Muscle layer of duodenum (tissue), 2 donors: ENCODE measurements around the gene CYP2A13.
"Not testable (repeated sequence)": the region's sequence is repeated elsewhere in the genome, so short reads cannot be mapped to it uniquely, and the experiment has no call there.

Experiments
- H3K27ac ChIP-seq: one replicate; pipeline ENCODE4 v1.7.0; 2013; ENCODE audit warnings: mild to moderate bottlenecking, low read length
- H3K27me3 ChIP-seq: one replicate; pipeline ENCODE4 v1.7.0; 2013; ENCODE audit warnings: low read depth, mild to moderate bottlenecking, control low read depth, low read length
- H3K36me3 ChIP-seq, 2 donors: one replicate each; pipeline ENCODE4 v1.7.0; 2013; ENCODE audit warnings: low read length in 2 of 2, control low read depth in 1 of 2, mild to moderate bottlenecking in 1 of 2; ENCODE audit not compliant: insufficient read depth in 2 of 2, control insufficient read depth in 1 of 2
- H3K4me1 ChIP-seq, 2 donors: one replicate each; pipeline ENCODE4 v1.7.0; 2013; ENCODE audit warnings: low read length in 2 of 2, mild to moderate bottlenecking in 2 of 2, control low read depth in 1 of 2, moderate library complexity in 1 of 2; ENCODE audit not compliant: insufficient read depth in 2 of 2, control insufficient read depth in 1 of 2
- H3K4me3 ChIP-seq, 2 donors: one replicate each; pipeline ENCODE4 v1.7.0; 2013; ENCODE audit warnings: low read length in 2 of 2, low read depth in 1 of 2, mild to moderate bottlenecking in 1 of 2
- H3K9me3 ChIP-seq, 2 donors: one replicate each; pipeline ENCODE4 v1.7.0; 2013; ENCODE audit warnings: low read length in 2 of 2, control low read depth in 1 of 2, mild to moderate bottlenecking in 1 of 2; ENCODE audit not compliant: control insufficient read depth in 1 of 2
- donor health status: healthy.

Gene CYP2A13

GRCh38 chr19:41096353-41096752 lies 8.1 kb downstream of the CYP2A13 start:
- H3K27ac ChIP-seq, result no peak overlapping the region
- H3K4me3 ChIP-seq, result no peak overlapping the region
- H3K9me3 ChIP-seq, result no peaks in the 10 kb centered on the region
- H3K36me3 ChIP-seq, result no peaks in the 10 kb centered on the region
- no peaks in the 10 kb centered on the region for H3K4me1 ChIP-seq
- no peaks in the 10 kb centered on the region for H3K27me3 ChIP-seq

DNA sequence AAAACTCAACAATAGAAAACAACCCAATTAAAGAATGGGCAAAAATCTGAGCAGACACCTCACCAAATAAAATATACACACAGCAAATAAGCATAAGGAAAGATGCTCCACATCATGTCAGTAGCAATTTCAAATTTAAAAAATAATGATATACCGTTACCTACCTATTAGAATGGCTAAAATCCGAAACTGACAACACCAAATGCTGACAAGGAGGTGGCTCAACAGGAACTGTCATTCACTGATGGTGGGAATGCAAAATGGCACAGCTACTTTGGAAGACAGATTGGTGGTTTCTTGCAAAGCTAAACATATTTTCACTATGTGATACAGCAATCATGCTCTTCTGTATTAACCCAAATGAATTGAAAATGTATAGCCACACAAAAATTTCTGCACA lies 9.1 kb downstream of the CYP2A13 start:
- Histone ChIP-seq H3K9me3 (no peaks in the 10 kb centered on the region), H3K4me3 (no peak overlapping the region), H3K27me3 (no peaks in the 10 kb centered on the region), H3K27ac (no peak overlapping the region), H3K36me3 (no peaks in the 10 kb centered on the region), H3K4me1 (no peaks in the 10 kb centered on the region)

GRCh38 chr19:41098762-41099161 lies 10.5 kb downstream of the CYP2A13 start:
- no peaks in the 10 kb centered on the region for H3K36me3 ChIP-seq
- H3K27ac ChIP-seq, result no peak overlapping the region
- no peaks in the 10 kb centered on the region for H3K4me1 ChIP-seq
- no peaks in the 10 kb centered on the region for H3K9me3 ChIP-seq
- no peaks in the 10 kb centered on the region for H3K27me3 ChIP-seq
- H3K4me3 ChIP-seq, result no peak overlapping the region

DNA sequence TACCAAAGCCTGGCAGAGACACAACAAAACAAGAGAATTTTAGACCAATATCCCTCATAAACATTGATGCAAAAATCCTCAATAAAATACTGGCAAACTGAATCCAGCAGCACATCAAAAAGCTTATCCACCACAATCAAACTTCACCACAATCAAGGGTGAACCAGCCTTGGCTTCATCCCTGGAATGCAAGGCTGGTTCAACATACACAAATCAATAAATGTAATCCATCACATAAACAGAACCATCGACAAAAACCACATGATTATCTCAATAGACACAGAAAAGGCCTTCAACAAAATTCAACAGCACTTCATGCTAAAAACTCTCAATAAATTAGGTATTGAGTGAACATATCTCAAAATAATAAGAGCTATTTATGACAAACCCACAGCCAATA lies 14.0 kb downstream of the CYP2A13 start:
- not testable (repeated sequence) for H3K4me3 ChIP-seq, H3K36me3 ChIP-seq, H3K4me1 ChIP-seq, H3K9me3 ChIP-seq, H3K27ac ChIP-seq, H3K27me3 ChIP-seq

DNA sequence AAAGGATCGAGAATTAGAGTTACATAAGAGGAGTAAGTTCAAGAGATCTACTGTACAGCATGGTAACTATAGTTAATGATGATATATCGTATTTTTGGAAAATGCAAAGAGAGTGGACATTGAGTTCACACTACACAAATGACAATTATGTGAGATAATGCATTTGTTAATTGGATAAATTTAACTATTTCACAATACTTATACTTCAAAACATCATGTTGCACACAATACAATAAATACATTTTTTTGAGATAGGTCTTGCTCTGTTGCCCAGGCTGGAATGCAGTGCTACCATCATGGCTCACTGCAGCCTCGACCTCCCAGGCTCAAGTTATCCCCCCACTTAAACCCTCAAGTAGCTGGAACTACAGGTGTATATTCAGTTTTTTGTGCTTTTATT lies 17.9 kb downstream of the CYP2A13 start:
- Histone ChIP-seq H3K27me3 (no peaks in the 10 kb centered on the region), H3K27ac (no peak overlapping the region), H3K4me1 (no peaks in the 10 kb centered on the region), H3K36me3 (no peaks in the 10 kb centered on the region), H3K4me3 (no peak overlapping the region), H3K9me3 (no peaks in the 10 kb centered on the region)

- Histone ChIP-seq H3K4me1 (no peaks in the 10 kb centered on the region), H3K27ac (no peak overlapping the region), H3K36me3 (no peaks in the 10 kb centered on the region), H3K4me3 (no peak overlapping the region), H3K9me3 (no peaks in the 10 kb centered on the region), H3K27me3 (no peaks in the 10 kb centered on the region)
Observed at GRCh38 chr19:41111296-41111695, 23.0 kb downstream of the CYP2A13 start.

DNA sequence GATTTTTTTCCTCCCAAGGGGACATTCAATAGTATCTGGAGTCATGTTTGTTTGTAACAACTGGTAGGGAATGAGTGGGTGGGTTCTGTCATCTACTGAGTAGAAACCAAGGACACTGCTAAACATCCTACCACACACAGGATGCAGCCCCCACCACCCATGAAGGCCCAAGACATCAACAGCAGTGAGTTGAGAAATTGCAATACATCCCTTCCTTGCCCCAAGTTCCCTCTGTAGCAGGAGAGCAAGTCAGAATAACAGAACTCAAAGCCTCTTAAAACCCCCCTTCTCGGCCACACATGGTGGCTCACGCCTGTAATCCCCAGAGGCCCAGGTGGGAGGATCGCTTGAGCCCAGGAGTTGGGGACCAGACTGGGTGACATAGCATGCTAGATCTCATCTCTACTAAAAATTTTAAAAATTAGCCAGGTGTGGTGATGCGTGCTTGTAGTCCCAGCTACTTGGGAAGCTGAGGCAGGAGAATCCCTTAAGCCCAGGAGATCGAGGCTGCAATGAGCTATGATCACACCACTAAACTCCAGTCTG lies 23.6 kb downstream of the CYP2A13 start:
- Histone ChIP-seq H3K9me3 (no peaks in the 10 kb centered on the region), H3K27me3 (no peaks in the 10 kb centered on the region), H3K4me1 (no peaks in the 10 kb centered on the region), H3K27ac (no peak overlapping the region), H3K4me3 (no peak overlapping the region), H3K36me3 (no peaks in the 10 kb centered on the region)

DNA sequence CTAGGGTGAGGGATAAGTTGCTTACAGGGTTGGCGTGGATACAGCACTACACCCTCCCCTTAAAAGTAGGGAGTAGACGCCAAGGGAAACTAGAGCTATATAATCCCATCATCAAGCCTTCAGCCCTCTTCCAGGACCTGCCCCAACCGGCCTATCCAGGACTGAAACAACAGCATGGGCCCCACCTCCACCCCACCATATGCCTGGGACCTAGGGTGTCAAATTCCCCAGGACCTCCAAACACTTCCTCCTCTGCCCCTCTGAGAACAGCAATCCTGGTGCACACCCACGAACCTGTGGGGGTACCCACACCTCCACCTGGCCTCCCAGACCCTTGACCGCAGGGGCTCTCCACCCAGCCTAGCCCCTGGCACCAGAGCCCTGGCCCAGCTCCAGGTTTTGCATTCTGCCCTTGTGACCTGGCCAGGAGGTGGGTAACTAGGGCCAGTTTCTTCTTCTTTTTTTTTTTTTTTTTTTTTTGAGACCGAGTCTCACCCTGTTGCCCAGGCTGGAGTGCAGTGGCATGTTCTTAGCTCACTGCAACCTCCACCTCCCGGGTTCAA lies 24.6 kb downstream of the CYP2A13 start:
- H3K36me3 ChIP-seq, result no peaks in the 10 kb centered on the region
- no peaks in the 10 kb centered on the region for H3K9me3 ChIP-seq
- no peak overlapping the region for H3K27ac ChIP-seq
- no peaks in the 10 kb centered on the region for H3K27me3 ChIP-seq
- no peak overlapping the region for H3K4me3 ChIP-seq
- no peaks in the 10 kb centered on the region for H3K4me1 ChIP-seq

DNA sequence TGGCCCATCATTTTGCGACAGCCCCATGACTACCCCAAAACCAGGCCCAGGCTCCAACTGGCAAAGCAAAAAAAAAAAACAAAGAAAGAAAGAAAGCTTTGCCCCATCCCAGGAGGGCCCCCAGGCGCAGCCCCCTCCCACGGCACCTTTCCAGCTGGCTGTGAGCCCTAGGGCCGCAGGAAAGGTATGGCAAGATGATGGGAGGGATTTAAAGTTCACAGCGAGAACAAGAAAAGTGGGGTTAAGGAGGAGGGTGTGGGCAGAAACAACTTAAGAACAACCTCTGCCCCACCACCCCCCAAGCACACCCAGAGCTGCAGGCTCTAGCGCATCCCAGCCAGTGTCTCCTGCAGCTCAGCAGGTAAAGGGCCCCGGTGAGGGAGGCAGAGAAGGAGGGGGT lies 25.9 kb downstream of the CYP2A13 start, which contains the start of gene CYP2F1:
TSS of gene CYP2F1 (plus strand) at position 301 of the 400 bp plus-strand sequence. CDS start 1,757 bp downstream, outside the sequence.
- no peak within 1 kb of the TSS for H3K4me3 ChIP-seq
- no peaks in the 10 kb centered on the region for H3K4me1 ChIP-seq
- no peaks in the 10 kb centered on the region for H3K27me3 ChIP-seq
- no peaks in the 10 kb centered on the region for H3K36me3 ChIP-seq
- H3K9me3 ChIP-seq, result no peaks in the 10 kb centered on the region
- H3K27ac ChIP-seq, result no peak within 1 kb of the TSS

GRCh38 chr19:41116261-41116660 lies 28.0 kb downstream of the CYP2A13 start:
- H3K9me3 ChIP-seq, result no peaks in the 10 kb centered on the region
- no peaks in the 10 kb centered on the region for H3K4me1 ChIP-seq
- H3K4me3 ChIP-seq, result no peak overlapping the region
- H3K27ac ChIP-seq, result no peak overlapping the region
- no peaks in the 10 kb centered on the region for H3K27me3 ChIP-seq
- no peaks in the 10 kb centered on the region for H3K36me3 ChIP-seq

DNA sequence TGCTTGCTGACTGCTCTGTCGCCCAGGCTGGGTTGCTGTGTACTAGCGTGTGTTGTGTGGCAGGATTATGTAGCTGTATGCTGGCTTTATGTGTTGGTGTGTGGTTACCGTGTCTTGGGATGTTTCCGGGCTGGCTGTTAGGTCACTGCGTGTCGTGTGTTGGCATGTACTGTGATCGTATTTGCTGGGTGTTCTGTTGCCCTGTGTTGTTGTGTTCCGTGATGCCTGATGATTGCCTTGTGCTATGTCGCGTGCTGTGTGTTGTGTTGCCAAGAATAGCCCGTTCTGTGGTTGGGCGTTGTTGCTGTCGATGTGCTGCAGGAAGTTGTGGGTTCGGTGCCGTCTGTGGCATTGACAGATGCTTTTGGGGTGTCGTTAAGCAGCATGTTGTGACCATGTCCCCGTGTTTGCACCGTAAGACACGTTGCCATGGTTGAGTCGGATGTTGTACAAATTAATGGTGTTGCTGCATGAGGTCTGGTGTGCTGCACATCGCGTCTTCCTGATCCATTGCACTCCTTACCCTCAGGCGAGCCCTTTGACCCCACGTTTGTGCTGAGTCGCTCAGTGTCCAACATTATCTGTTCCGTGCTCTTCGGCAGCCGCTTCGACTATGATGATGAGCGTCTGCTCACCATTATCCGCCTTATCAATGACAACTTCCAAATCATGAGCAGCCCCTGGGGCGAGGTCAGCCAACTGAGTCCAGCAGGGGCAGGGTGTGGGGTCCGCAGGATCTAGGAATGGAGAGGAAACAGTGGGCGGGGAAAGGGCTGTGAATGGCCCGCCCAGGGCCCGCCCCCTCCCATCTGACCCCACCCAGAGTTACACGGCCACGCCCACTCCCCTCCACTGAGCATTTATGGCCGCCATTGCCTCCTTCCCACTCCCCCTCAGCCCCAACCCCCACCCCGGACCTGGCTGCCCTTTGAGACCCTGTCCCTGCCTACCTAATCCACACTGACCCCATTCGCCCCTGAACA lies 33.0 kb downstream of the CYP2A13 start:
- H3K27ac ChIP-seq, H3K4me3 ChIP-seq, H3K27me3 ChIP-seq, H3K36me3 ChIP-seq, H3K9me3 ChIP-seq, H3K4me1 ChIP-seq: not testable (repeated sequence)
